GM23248 (cell line): ENCODE results near the gene SVOPL. TPM values are rescaled to one million over a fixed set of nuclear protein-coding genes. Genes with fewer than 3 reads are reported as not detected.

ENCODE experiments used
- DNase-seq: peaks from one replicate; pipeline ENCODE4 v3.0.0-alpha.2; 2015
- H2AFZ ChIP-seq: fragments of 200-600 bp; sonication (generic); 2 replicates; pipeline ENCODE4 v1.6.1; 2016; ENCODE audit warnings: antibody characterized with exemption
- H3F3A ChIP-seq: fragments of 200-600 bp; sonication (generic); 2 replicates; pipeline ENCODE4 v1.6.1; 2016; ENCODE audit warnings: mild to moderate bottlenecking, antibody characterized with exemption, mixed run types; ENCODE audit not compliant: insufficient read depth
- H3K27ac ChIP-seq: fragments of 200-600 bp; sonication (generic); 2 replicates; pipeline ENCODE4 v1.5.1; 2016; ENCODE audit warnings: mild to moderate bottlenecking
- H3K27me3 ChIP-seq: fragments of 200-600 bp; sonication (generic); replicated peaks from 2 replicates; pipeline ENCODE4 v1.6.1; 2016; ENCODE audit warnings: mild to moderate bottlenecking; ENCODE audit not compliant: insufficient read depth
- H3K36me3 ChIP-seq: fragments of 200-600 bp; sonication (generic); 2 replicates; pipeline ENCODE4 v1.6.1; 2016; ENCODE audit warnings: low read depth, mild to moderate bottlenecking
- H3K4me1 ChIP-seq: fragments of 200-600 bp; sonication (generic); 2 replicates; pipeline ENCODE4 v1.6.1; 2016; ENCODE audit warnings: mild to moderate bottlenecking; ENCODE audit not compliant: insufficient read depth
- H3K4me2 ChIP-seq: fragments of 200-600 bp; sonication (generic); one replicate; pipeline ENCODE4 v1.6.1; 2016; ENCODE audit warnings: mild to moderate bottlenecking; ENCODE audit not compliant: unreplicated experiment
- H3K4me3 ChIP-seq: fragments of 200-600 bp; sonication (generic); 2 replicates; pipeline ENCODE4 v1.5.1; 2016; ENCODE audit warnings: mild to moderate bottlenecking
- H3K79me2 ChIP-seq: fragments of 200-600 bp; sonication (generic); 2 replicates; pipeline ENCODE4 v1.6.1; 2016; ENCODE audit warnings: mild to moderate bottlenecking; ENCODE audit not compliant: insufficient read depth
- H3K9ac ChIP-seq: fragments of 200-600 bp; sonication (generic); 2 replicates; pipeline ENCODE4 v1.6.1; 2016; ENCODE audit warnings: mild to moderate bottlenecking
- H3K9me2 ChIP-seq: fragments of 200-600 bp; sonication (generic); 2 replicates; pipeline ENCODE4 v1.6.1; 2016; ENCODE audit warnings: mixed run types, mild to moderate bottlenecking, moderate library complexity; ENCODE audit not compliant: insufficient read depth
- H3K9me3 ChIP-seq: fragments of 200-600 bp; sonication (generic); one replicate; pipeline ENCODE4 v1.6.1; 2017; ENCODE audit warnings: low read depth
- H4K20me1 ChIP-seq: fragments of 200-600 bp; sonication (generic); 2 replicates; pipeline ENCODE4 v1.6.0; 2016; ENCODE audit not compliant: insufficient read depth
- EZH2 ChIP-seq: fragments of 200-600 bp; sonication (generic); IDR thresholded peaks from 2 replicates; pipeline ENCODE4 v1.6.1; 2018; ENCODE audit warnings: antibody characterized with exemption, mild to moderate bottlenecking; ENCODE audit not compliant: insufficient read depth, poor library complexity, severe bottlenecking
- EZH2phosphoT487 ChIP-seq: fragments of 200-600 bp; sonication (generic); IDR thresholded peaks from 2 replicates; pipeline ENCODE4 v1.6.1; 2018; ENCODE audit warnings: antibody characterized with exemption, moderate library complexity, mild to moderate bottlenecking, low read depth; ENCODE audit not compliant: insufficient read depth
- WGBS, 2 experiments: methylation state at CpG; one replicate each; pipeline ENCODE4 v1.1.6; 2015 to 2017; ENCODE audit warnings: low lambda C conversion rate in 2 of 2, low coverage in 1 of 2; ENCODE audit errors: missing lambda C conversion rate in 2 of 2; 5-methylcytosine and 5-hydroxymethylcytosine counted together
- in situ Hi-C: fragments of 300-500 bp; cut with MboI; formaldehyde crosslinking; loops from 2 replicates; pipeline ENCODE4 v1.15.0; 2020
- polyA plus RNA-seq: library from polyadenylated mRNA; unstranded; fragments of >200 nt; fragmentation: Nextera tagmentation; extraction: Ambion mirVana; gene quantifications from 2 replicates; pipeline ENCODE4 v1.2.1, GENCODE V29; 2016
- total RNA-seq: library from RNA; depleted of rRNA; stranded (reverse); fragments of >200 nt; shearing (Covaris generic); gene quantifications from 2 replicates; pipeline ENCODE4 v1.2.3, GENCODE V29; 2014

Gene SVOPL
- total and polyA plus RNA-seq, 2 experiments from 2014 or later = not detected

GRCh38 chr7:138645284-138645683 lies 55.9 kb downstream of the SVOPL start:
- H3K9me3 ChIP-seq = no peaks in the 10 kb centered on the region
- H3K9me2 ChIP-seq = no peaks in the 10 kb centered on the region
- H3K36me3 ChIP-seq = no peaks in the 10 kb centered on the region
- H3F3A ChIP-seq = no peaks in the 10 kb centered on the region
- DNase-seq = no peak
- H4K20me1 ChIP-seq = no peaks in the 10 kb centered on the region
- in situ Hi-C loops = no loop called here
- WGBS, 2 experiments = 45 to 57% methylated on average over 7 of the region's 7 CpGs
- no peak overlapping the region for H2AFZ ChIP-seq
- H3K9ac ChIP-seq = no peak overlapping the region
- TF ChIP-seq EZH2phosphoT487 = no peak
- no peak for TF ChIP-seq EZH2
- no peaks in the 10 kb centered on the region for H3K79me2 ChIP-seq
- H3K27ac ChIP-seq = no peak overlapping the region
- H3K4me3 ChIP-seq = no peak overlapping the region
- no peaks in the 10 kb centered on the region for H3K4me1 ChIP-seq
- H3K27me3 ChIP-seq = no peaks in the 10 kb centered on the region
- no peak overlapping the region for H3K4me2 ChIP-seq

GRCh38 chr7:138632826-138633602 lies 68.1 kb downstream of the SVOPL start:
- TF ChIP-seq EZH2 = no peak
- no peak for TF ChIP-seq EZH2phosphoT487
- Histone ChIP-seq H3K9me3 (no peaks in the 10 kb centered on the region), H3K4me3 (no peak overlapping the region), H3K27ac (no peak overlapping the region), H2AFZ (no peak overlapping the region), H3K4me1 (no peaks in the 10 kb centered on the region), H4K20me1 (no peaks in the 10 kb centered on the region), H3K9me2 (no peaks in the 10 kb centered on the region), H3K79me2 (no peaks in the 10 kb centered on the region), H3F3A (no peaks in the 10 kb centered on the region), H3K9ac (no peak overlapping the region), H3K27me3 (no peaks in the 10 kb centered on the region; the same call in 1 of the 2 replicates), H3K4me2 (no peak overlapping the region), H3K36me3 (no peaks in the 10 kb centered on the region)
- 14 to 15% methylated on average over 12 of the region's 12 CpGs for WGBS, 2 experiments
- in situ Hi-C loops = no loop called here
- no peak for DNase-seq

GRCh38 chr7:138632384-138632783 lies 68.8 kb downstream of the SVOPL start:
- H2AFZ ChIP-seq = no peak overlapping the region
- TF ChIP-seq EZH2 (no peak), EZH2phosphoT487 (no peak)
- no peaks in the 10 kb centered on the region for H3K36me3 ChIP-seq
- H3F3A ChIP-seq = no peaks in the 10 kb centered on the region
- H3K4me1 ChIP-seq = no peaks in the 10 kb centered on the region
- no peaks in the 10 kb centered on the region for H3K79me2 ChIP-seq
- H3K9ac ChIP-seq = no peak overlapping the region
- in situ Hi-C loops = no loop called here
- no peaks in the 10 kb centered on the region; the same call in 1 of the 2 replicates for H3K27me3 ChIP-seq
- WGBS, 2 experiments = 21 to 46% methylated on average over 1 to 2 of the region's 2 CpGs
- no peak for DNase-seq
- H3K9me2 ChIP-seq = no peaks in the 10 kb centered on the region
- no peak overlapping the region for H3K4me3 ChIP-seq
- no peak overlapping the region for H3K4me2 ChIP-seq
- no peak overlapping the region for H3K27ac ChIP-seq
- no peaks in the 10 kb centered on the region for H3K9me3 ChIP-seq
- no peaks in the 10 kb centered on the region for H4K20me1 ChIP-seq

GRCh38 chr7:138630059-138630610 lies 71.0 kb downstream of the SVOPL start:
- no peaks in the 10 kb centered on the region for H3K9me2 ChIP-seq
- DNase-seq = no peak
- no peak overlapping the region for H3K9ac ChIP-seq
- no peaks in the 10 kb centered on the region for H3K9me3 ChIP-seq
- no peaks in the 10 kb centered on the region for H4K20me1 ChIP-seq
- H2AFZ ChIP-seq = no peak overlapping the region
- no peak overlapping the region for H3K4me2 ChIP-seq
- no peak overlapping the region for H3K4me3 ChIP-seq
- H3F3A ChIP-seq = no peaks in the 10 kb centered on the region
- TF ChIP-seq EZH2phosphoT487 (no peak), EZH2 (no peak)
- no peaks in the 10 kb centered on the region for H3K36me3 ChIP-seq
- in situ Hi-C loops = no loop called here
- 28 to 29% methylated on average over 8 of the region's 8 CpGs for WGBS, 2 experiments
- H3K27me3 ChIP-seq = no peaks in the 10 kb centered on the region; the same call in 1 of the 2 replicates
- H3K79me2 ChIP-seq = no peaks in the 10 kb centered on the region
- no peak overlapping the region for H3K27ac ChIP-seq
- no peaks in the 10 kb centered on the region for H3K4me1 ChIP-seq
